Ramos (cell line): ENCODE data around the gene ZYG11A.
"Not testable (repeated sequence)": the region's sequence is repeated elsewhere in the genome, so short reads cannot be mapped to it uniquely, and the experiment has no call there.

Source experiments
- in situ Hi-C: fragments of 300-500 bp; cut with MboI; formaldehyde crosslinking; loops from one replicate; pipeline ENCODE4 v1.14.3; 2022; ENCODE audit warnings: low sequenced_read_pairs; ENCODE audit not compliant: unreplicated experiment

The ZYG11A gene

DNA sequence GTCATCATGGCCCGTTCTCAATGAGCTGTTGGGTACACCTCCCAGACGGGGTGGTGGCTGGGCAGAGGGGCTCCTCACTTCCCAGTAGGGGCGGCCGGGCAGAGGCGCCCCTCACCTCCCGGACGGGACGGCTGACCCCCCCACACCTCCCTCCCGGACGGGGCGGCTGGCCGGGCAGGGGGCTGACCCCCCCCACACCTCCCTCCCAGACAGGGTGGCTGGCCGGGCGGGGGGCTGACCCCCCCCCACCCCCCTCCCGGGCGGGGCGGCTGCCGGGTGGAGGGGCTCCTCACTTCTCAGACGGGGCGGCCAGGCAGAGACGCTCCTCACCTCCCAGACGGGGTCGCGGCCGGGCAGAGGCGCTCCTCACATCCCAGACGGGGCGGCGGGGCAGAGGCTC, 27.2 kb downstream of the ZYG11A start:
- in situ Hi-C loops, result not testable (repeated sequence)

GRCh38 chr1:52876843-52877242, 34.3 kb downstream of the ZYG11A start:
- in situ Hi-C loops, result no loop called here

DNA sequence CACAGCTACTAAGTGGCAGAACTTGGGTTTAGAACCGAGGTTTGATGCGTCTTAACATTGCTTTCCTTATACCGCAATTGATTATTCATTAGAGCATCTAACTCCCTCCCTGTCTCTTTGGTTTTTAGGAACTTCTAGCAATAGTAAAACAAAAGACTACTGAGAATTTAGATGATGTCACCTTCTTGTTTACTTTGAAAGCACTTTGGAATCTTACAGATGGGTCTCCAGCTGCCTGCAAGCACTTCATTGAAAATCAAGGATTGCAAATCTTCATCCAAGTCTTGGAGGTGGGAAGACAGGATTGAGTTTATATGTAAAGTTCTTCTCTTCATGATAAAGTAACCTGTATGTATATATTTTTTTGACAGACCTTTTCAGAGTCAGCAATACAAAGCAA, 35.0 kb downstream of the ZYG11A start:
- in situ Hi-C loops, result no loop called here

GRCh38 chr1:52880206-52880605, 37.6 kb downstream of the ZYG11A start:
- in situ Hi-C loops, result no loop called here

GRCh38 chr1:52887483-52887882, 44.9 kb downstream of the ZYG11A start:
- in situ Hi-C loops, result no loop called here

DNA sequence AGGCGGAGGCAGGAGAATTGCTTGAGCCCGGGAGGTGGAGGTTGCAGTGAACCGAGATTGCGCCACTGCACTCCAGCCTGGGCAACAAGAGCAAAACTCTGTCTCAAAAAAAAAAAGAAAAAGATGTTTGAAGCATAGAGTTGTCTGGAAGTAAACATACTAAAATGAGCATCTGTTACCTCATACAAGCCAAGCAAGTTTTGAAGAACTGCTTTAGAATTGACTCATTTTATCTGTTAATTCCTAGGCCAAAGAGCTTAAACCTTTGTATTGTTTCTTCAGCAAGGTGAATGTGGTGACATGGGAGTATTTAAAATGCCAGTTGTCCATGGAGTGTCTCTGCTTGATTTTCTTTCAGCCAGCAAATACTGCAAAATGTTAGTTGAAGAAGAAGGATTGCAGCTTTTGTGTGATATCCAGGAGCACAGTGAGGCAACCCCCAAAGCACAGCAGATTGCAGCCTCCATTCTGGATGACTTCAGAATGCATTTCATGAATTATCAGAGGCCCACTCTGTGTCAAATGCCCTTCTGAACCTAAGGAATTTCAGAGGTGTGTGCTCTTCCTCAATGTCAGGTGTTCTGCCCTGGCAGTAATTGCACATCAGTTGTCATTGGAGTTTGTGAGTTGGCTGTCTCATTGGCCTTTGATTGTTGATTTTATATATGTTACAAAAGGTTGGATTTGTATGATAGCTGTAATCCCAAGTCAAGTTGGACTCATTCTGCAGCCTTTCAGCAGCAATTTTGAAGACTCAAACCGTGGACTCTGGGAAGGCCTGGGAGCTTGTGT, 50.1 kb downstream of the ZYG11A start:
- in situ Hi-C loops, result no loop called here

DNA sequence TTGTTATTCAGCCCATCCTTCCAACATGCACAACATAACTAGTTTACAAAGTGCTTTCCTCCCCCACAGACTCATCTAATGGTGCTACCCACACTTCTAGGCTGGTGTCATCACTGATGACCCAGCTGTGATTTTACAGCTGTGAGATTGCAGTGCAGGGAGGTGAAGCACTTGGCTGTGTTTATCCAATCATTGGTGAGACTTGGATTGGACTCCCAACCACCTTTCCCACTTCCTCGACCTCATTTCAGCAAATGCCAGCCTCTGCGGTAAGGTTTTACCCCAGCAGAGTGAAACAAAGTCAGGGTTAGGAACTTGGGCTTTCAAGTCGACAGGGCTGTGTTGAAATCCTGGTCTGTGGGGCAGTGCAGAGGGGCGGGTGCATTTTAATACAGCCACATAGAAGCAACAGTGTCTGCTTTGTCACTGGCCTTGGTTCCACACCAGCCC, 56.9 kb downstream of the ZYG11A start:
- in situ Hi-C loops, result no loop called here

GRCh38 chr1:52900402-52900801, 57.8 kb downstream of the ZYG11A start:
- in situ Hi-C loops, result no loop called here

- in situ Hi-C loops, result no loop called here
Observed at GRCh38 chr1:52901384-52901783, 58.8 kb downstream of the ZYG11A start.

DNA sequence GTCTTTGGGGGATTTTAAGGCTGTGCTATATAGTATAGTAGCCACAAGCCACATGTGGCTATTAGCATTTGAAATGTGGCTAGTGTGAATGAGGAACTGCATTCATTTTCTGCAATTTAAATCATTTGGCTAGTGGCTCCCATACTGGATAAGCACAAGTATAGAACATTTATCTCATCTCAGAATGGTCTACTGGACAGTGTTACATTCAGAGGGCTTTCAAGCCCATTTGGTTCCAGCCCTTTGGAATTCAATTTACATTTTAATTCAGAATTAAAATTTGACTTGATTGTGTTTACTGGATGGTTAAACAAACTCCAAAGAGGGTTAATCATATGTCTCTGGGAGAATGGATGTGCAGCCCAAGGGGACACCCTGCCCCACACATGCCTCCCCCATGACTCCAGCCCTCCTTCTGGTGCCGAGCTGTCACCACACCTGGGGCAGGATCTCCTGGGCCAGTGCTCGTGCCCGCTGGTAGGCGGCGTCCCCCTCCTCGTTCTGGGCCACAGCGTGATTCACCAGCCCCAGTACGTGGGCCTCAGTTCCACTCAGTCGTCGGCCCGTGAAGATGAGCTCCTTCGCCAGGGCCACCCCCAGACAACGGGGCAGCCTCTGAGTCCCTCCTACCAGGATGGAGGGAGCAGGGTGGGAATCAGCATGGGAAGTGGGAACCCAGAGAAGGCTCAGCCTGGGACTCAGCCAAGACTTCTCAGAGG, 61.8 kb downstream of the ZYG11A start:
- in situ Hi-C loops, result no loop called here

GRCh38 chr1:52904927-52905698, 62.6 kb downstream of the ZYG11A start:
- in situ Hi-C loops, result no loop called here

DNA sequence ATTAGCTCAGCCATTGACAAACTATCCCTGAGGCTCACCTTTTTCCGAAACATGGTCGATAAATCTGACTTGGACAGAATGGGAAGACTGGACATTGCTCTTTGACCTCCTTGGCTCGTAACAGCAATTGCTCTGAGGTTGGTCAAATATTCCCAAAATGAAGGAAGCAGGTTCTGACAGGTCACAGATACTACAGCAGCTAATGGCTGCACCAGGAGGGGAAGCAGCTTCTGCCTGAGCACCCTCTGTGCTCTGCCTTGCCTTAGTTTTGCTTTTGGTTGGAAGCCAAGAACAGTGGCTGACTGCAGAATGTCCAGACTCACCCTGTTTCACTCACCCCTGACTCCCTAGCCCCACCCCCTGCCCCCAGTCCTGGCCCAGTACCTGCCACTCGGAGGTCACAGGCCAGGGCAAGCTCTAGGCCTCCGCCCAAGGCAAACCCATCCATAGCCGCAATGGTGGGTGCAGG, 63.6 kb downstream of the ZYG11A start:
- in situ Hi-C loops, result no loop called here

DNA sequence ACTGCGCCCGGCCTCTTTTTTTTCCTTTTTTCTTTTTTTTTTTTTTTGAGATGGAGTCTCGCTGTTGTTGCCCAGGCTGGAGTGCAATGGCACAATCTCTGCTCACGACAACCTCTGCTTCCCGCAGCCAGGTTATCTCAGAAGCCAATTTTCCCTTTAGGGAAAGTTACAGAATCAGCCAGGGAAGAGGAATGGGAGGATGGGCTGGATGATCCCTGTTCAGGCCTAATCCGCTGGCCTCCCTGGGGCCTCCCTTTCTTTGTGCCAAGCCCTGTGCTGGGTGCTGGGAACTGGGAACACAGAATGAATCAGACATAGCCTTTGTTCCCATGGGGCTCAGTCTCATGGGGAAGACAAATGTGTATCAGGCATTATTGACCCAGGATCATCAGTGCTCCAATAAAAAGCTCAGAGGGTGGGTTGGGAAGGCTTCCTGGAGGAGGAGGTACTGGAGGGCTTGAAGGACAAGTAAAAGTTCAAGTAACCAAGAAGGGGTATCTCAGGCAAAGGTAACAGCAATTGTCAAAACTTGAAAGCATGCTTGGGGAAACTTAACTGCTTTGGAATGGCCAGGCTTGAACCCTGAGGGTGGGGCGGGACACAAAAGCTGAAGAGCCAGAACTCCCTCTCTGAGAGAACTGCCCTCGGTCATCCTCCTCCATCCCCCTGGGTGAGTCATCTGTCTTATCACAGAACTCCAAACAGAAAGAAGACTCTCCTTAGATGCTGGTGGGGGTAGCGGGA, 64.7 kb downstream of the ZYG11A start:
- in situ Hi-C loops, result no loop called here

GRCh38 chr1:52907812-52908153, 65.2 kb downstream of the ZYG11A start:
- in situ Hi-C loops, result no loop called here

DNA sequence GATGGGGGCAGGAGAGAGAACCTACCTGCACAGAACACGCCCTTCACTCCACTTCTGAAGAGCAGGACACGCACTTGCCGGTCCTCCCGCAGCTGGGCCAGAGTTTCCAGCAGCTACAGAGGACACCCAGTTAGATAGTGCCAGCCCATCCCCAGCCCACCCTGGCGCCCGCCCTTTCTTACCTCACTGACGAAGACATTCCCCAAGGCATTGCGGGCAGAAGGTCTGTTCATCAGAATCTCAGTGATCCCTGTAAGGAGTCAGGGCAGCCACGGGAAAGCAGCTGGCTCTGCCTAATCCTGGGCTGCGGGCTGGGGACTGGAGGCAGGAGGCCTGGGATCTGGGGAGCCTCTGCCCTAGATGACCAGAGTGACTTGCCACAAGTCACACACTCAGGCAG, 69.0 kb downstream of the ZYG11A start:
- in situ Hi-C loops, result no loop called here

DNA sequence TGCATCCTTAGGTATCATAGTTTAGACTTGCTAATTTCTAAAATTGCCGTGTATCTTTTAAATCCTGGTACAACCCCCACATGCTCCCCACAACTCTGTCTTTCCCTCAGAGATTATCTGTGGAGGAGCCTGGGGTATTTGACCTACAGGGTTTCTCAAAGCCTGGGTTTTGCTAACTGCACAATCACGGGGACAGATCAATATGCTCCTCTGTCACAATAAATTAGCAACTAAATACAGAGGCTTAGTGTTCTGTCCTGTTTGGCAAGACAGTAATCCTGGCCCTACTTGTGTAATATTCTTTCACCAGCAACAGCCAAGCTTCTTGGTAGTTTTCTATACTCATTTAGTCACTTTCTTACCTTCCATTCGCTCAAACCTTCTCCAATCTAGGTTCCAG, 70.5 kb downstream of the ZYG11A start:
- in situ Hi-C loops, result no loop called here

GRCh38 chr1:52913537-52913936, 71.0 kb downstream of the ZYG11A start:
- in situ Hi-C loops, result no loop called here

DNA sequence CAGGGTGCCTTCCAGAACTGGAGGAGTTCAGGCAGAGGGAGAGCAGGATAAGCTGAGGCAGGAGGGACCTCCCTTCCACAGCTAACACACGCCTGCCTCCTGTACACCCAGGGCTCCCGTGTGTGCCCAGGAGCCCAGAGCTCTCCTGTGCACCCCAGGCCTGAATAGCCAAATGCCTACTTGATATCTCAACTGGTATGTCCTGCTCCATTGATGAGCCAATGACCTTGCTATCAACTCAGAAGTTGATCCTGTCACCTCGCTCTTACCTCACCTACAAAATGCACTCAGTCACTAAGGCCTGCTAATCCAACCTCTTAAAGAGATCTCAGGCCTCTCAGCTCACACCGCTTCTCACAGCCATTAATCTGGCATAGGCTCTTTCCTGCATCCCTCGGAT, 71.9 kb downstream of the ZYG11A start:
- in situ Hi-C loops, result no loop called here

DNA sequence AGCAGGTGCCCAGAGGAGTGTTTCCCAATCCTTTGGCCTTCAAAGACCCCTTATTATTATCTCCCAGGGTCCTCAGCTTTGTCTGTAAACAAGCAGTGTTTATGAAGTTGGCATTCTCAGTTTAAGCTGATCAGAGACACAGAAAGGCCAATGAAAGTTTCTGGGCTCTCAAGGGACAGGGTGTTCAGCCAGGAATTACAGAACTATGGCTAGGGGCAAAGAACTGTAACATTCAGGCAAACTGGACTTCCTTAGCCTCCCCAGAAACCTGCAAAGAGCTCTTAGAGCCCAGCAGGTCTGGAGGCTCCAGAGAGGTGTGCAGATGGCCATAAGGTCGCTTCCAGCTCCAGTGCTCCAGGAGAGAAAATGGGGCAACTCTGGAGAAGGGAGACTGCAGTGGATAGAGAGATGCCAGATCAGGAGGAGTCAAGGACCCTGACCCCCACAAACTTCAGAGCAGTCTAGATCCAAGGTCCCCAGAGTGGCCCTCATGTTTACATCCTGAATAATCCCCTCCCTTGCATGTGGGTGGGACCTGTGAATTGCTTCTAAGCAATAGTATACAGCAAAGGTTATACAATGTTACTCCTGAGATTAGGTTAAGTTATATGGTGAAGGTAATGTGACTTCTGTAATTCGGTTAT, 72.8 kb downstream of the ZYG11A start:
- in situ Hi-C loops, result no loop called here

GRCh38 chr1:52915855-52916220, 73.3 kb downstream of the ZYG11A start:
- in situ Hi-C loops, result no loop called here
